ENCODE results near the gene SPRR2D.

SPRR2D gene

GRCh38 chr1:153040950-153041631 is at the start of gene SPRR2D:
TSS of gene SPRR2D (minus strand) at chr1:153041120. CDS start at chr1:153040346, 774 bp downstream.
- Histone ChIP-seq H3K79me2 (ENCODE audit: insufficient read depth, low read length) (no peaks in the 10 kb centered on the region), H3K9me2 (ENCODE audit: low read depth, low read length) (no peaks in the 10 kb centered on the region), H4K20me1 (ENCODE audit: insufficient read depth, low read length) (no peaks in the 10 kb centered on the region), H3K27ac (ENCODE audit: low read depth, low read length, poor library complexity, severe bottlenecking) (no peak within 1 kb of the TSS), H3K27me3 (ENCODE audit: insufficient read depth, low read length) (no peaks in the 10 kb centered on the region), H3K9me3 (ENCODE audit: low read length) (no peaks in the 10 kb centered on the region), H3F3A (ENCODE audit: insufficient read depth, low read length) (no peaks in the 10 kb centered on the region), H3K4me3 (ENCODE audit: low read depth, low read length, poor library complexity, severe bottlenecking) (no peak within 1 kb of the TSS), H3K36me3 (ENCODE audit: insufficient read depth, low read length) (no peaks in the 10 kb centered on the region), H3K4me1 (ENCODE audit: insufficient read depth, low read length, severe bottlenecking) (no peaks in the 10 kb centered on the region), H3K9ac (ENCODE audit: low read length) (no peak within 1 kb of the TSS), H3K4me2 (ENCODE audit: low read length) (no peak within 1 kb of the TSS), H2AFZ (ENCODE audit: low read length) (no peak within 1 kb of the TSS)
- TF ChIP-seq CTCF (IDR thresholded peaks at IDR 0.05; ENCODE audit: low read length) = no peak

GRCh38 chr1:153087652-153088051 is 46.7 kb upstream of the SPRR2D start:
- Histone ChIP-seq H3K4me2 (ENCODE audit: low read length) (no peak overlapping the region), H3K79me2 (ENCODE audit: insufficient read depth, low read length) (no peaks in the 10 kb centered on the region), H3K36me3 (ENCODE audit: insufficient read depth, low read length) (no peaks in the 10 kb centered on the region), H3K4me1 (ENCODE audit: insufficient read depth, low read length, severe bottlenecking) (no peaks in the 10 kb centered on the region), H2AFZ (ENCODE audit: low read length) (no peak overlapping the region), H3K4me3 (ENCODE audit: low read depth, low read length, poor library complexity, severe bottlenecking) (no peak overlapping the region), H3K27me3 (ENCODE audit: insufficient read depth, low read length) (no peaks in the 10 kb centered on the region), H3K27ac (ENCODE audit: low read depth, low read length, poor library complexity, severe bottlenecking) (no peak overlapping the region), H3K9me2 (ENCODE audit: low read depth, low read length) (no peaks in the 10 kb centered on the region), H3K9me3 (ENCODE audit: low read length) (no peaks in the 10 kb centered on the region), H3F3A (ENCODE audit: insufficient read depth, low read length) (no peaks in the 10 kb centered on the region), H4K20me1 (ENCODE audit: insufficient read depth, low read length) (no peaks in the 10 kb centered on the region), H3K9ac (ENCODE audit: low read length) (no peak overlapping the region)
- no peak for TF ChIP-seq CTCF (IDR thresholded peaks at IDR 0.05; ENCODE audit: low read length)

- Histone ChIP-seq H2AFZ (ENCODE audit: low read length) (no peak overlapping the region), H3K9ac (ENCODE audit: low read length) (no peak overlapping the region), H3K79me2 (ENCODE audit: insufficient read depth, low read length) (no peaks in the 10 kb centered on the region), H3K9me3 (ENCODE audit: low read length) (no peaks in the 10 kb centered on the region), H3K27me3 (ENCODE audit: insufficient read depth, low read length) (no peaks in the 10 kb centered on the region), H3K27ac (ENCODE audit: low read depth, low read length, poor library complexity, severe bottlenecking) (no peak overlapping the region), H3F3A (ENCODE audit: insufficient read depth, low read length) (no peaks in the 10 kb centered on the region), H3K4me2 (ENCODE audit: low read length) (no peak overlapping the region), H3K9me2 (ENCODE audit: low read depth, low read length) (no peaks in the 10 kb centered on the region), H3K4me1 (ENCODE audit: insufficient read depth, low read length, severe bottlenecking) (no peaks in the 10 kb centered on the region), H3K36me3 (ENCODE audit: insufficient read depth, low read length) (no peaks in the 10 kb centered on the region), H3K4me3 (ENCODE audit: low read depth, low read length, poor library complexity, severe bottlenecking) (no peak overlapping the region), H4K20me1 (ENCODE audit: insufficient read depth, low read length) (no peaks in the 10 kb centered on the region)
- TF ChIP-seq CTCF (IDR thresholded peaks at IDR 0.05; ENCODE audit: low read length) = no peak
- TF ChIP-seq EZH2 (IDR thresholded peaks at IDR 0.05; ENCODE audit: borderline replicate concordance, low read length) = no peak
These were observed 40.8 kb upstream of the SPRR2D start for GRCh38 chr1:153081736-153082135.
